Fibroblast of lung (primary cell): ENCODE results near the gene BACE1. TPM values are rescaled to one million over a fixed set of nuclear protein-coding genes. Genes with fewer than 3 reads are reported as not detected.

Source experiments
- DNase-seq, 2 donors: peaks; one replicate each; pipeline versions ENCODE4 v3.0.0 to v3.0.0-alpha.2; 2010; ENCODE audit warnings: low read depth in 2 of 2
- H2AFZ ChIP-seq: 2 replicates; pipeline ENCODE4 v1.5.1; 2012; ENCODE audit warnings: low read length, control low read depth, inconsistent platforms
- H3K27ac ChIP-seq: 2 replicates; pipeline ENCODE4 v1.5.1; 2011; ENCODE audit warnings: low read length, control low read depth; ENCODE audit not compliant: insufficient read depth
- H3K27me3 ChIP-seq: 2 replicates; pipeline ENCODE4 v1.5.1; 2011; ENCODE audit warnings: mild to moderate bottlenecking, low read length; ENCODE audit not compliant: control insufficient read depth, insufficient read depth
- H3K36me3 ChIP-seq: 2 replicates; pipeline ENCODE4 v1.5.1; 2011; ENCODE audit warnings: low read length; ENCODE audit not compliant: control insufficient read depth, insufficient read depth
- H3K4me1 ChIP-seq: 2 replicates; pipeline ENCODE4 v1.5.1; 2011; ENCODE audit warnings: low read length; ENCODE audit not compliant: control insufficient read depth, insufficient read depth; ENCODE audit errors: extremely low read depth
- H3K4me2 ChIP-seq: 2 replicates; pipeline ENCODE4 v1.5.1; 2011; ENCODE audit warnings: low read length, control low read depth; ENCODE audit not compliant: insufficient read depth; ENCODE audit errors: extremely low read depth
- H3K4me3 ChIP-seq, 4 experiments: fragments of 200-600 bp in 1 of 4; sonication (generic) in 1 of 4; replicated peaks in 1 of 4; 2 replicates each; pipeline ENCODE4 v1.5.1; 2011 to 2016; ENCODE audit warnings: low read length in 4 of 4, low read depth in 3 of 4, mild to moderate bottlenecking in 3 of 4, control low read depth in 2 of 4, inconsistent platforms in 1 of 4, mixed read lengths in 1 of 4; ENCODE audit not compliant: insufficient read depth in 1 of 4; ENCODE audit errors: control extremely low read depth in 1 of 4
- H3K79me2 ChIP-seq: 2 replicates; pipeline ENCODE4 v1.5.1; 2012; ENCODE audit warnings: mild to moderate bottlenecking, low read length, inconsistent platforms; ENCODE audit not compliant: control insufficient read depth, insufficient read depth
- H3K9ac ChIP-seq: 2 replicates; pipeline ENCODE4 v1.5.1; 2011; ENCODE audit warnings: mild to moderate bottlenecking, low read length, control low read depth; ENCODE audit not compliant: insufficient read depth
- H3K9me3 ChIP-seq: 2 replicates; pipeline ENCODE4 v1.5.1; 2012; ENCODE audit warnings: low read depth, low read length; ENCODE audit not compliant: control insufficient read depth, insufficient read depth
- H4K20me1 ChIP-seq: 2 replicates; pipeline ENCODE4 v1.5.1; 2011; ENCODE audit warnings: low read length; ENCODE audit not compliant: control insufficient read depth, insufficient read depth; ENCODE audit errors: extremely low read depth
- CTCF ChIP-seq, 2 donors: IDR thresholded peaks in 1 of 2; conservative IDR thresholded peaks in 1 of 2; 1 replicate in 1 of 2; 2 replicates in 1 of 2; pipeline ENCODE4 v1.5.1; 2011 to 2012; ENCODE audit warnings: low read length in 2 of 2, control low read depth in 1 of 2, inconsistent platforms in 1 of 2, low read depth in 1 of 2, mild to moderate bottlenecking in 1 of 2
- EZH2 ChIP-seq: IDR thresholded peaks from 2 replicates; pipeline ENCODE4 v1.5.1; 2012; ENCODE audit warnings: low read length, control low read depth, mild to moderate bottlenecking; ENCODE audit errors: missing control alignments
- polyA plus RNA-seq, 2 donors: library from polyadenylated mRNA; depleted of rRNA in 1 of 2; stranded (reverse) in 1 of 2; unstranded in 1 of 2; fragments of >200 nt; gene quantifications; 2 replicates each; pipeline ENCODE4 v1.2.1, GENCODE V29; 2011 to 2012; ENCODE audit warnings: missing spikeins in 1 of 2
- total RNA-seq: library from RNA; depleted of rRNA; stranded (reverse); fragments of >200 nt; gene quantifications from 2 replicates; pipeline ENCODE4 v1.2.1, GENCODE V29; 2014

Gene BACE1
- total and polyA plus RNA-seq, 2 donors (not counting 1 experiment from before 2014, with no cell fraction given): 23.1 to 62.7 TPM

- Histone ChIP-seq H3K4me3 (no peak overlapping the region), H3K79me2 (no peaks in the 10 kb centered on the region), H3K36me3 (no peaks in the 10 kb centered on the region), H3K9ac (no peak overlapping the region), H3K27me3 (no peaks in the 10 kb centered on the region), H3K4me1 (peaks cover 14% of the 10 kb centered on the region), H2AFZ (no peak overlapping the region), H3K27ac (no peak overlapping the region), H4K20me1 (no peaks in the 10 kb centered on the region), H3K4me2 (no peak overlapping the region), H3K9me3 (no peaks in the 10 kb centered on the region)
- TF ChIP-seq EZH2 (no peak), CTCF (conservative IDR thresholded peaks at IDR 0.05 in 1 of 2, IDR thresholded peaks at IDR 0.05 in 1 of 2; ENCODE audit: low read depth in 1 of 2, low read length in 2 of 2) (no peak)
- no peak for DNase-seq
Measured at GRCh38 chr11:117303101-117303500, 13.0 kb downstream of the BACE1 start.

GRCh38 chr11:117302228-117302627 is 13.8 kb downstream of the BACE1 start:
- Histone ChIP-seq H3K27ac (no peak overlapping the region), H3K36me3 (no peaks in the 10 kb centered on the region), H3K4me1 (peaks cover 14% of the 10 kb centered on the region), H3K4me2 (no peak overlapping the region), H3K4me3 (no peak overlapping the region), H3K9me3 (no peaks in the 10 kb centered on the region), H3K27me3 (no peaks in the 10 kb centered on the region), H4K20me1 (no peaks in the 10 kb centered on the region), H2AFZ (no peak overlapping the region), H3K9ac (no peak overlapping the region), H3K79me2 (no peaks in the 10 kb centered on the region)
- DNase-seq: no peak
- no peak for TF ChIP-seq CTCF (conservative IDR thresholded peaks at IDR 0.05 in 1 of 2, IDR thresholded peaks at IDR 0.05 in 1 of 2; ENCODE audit: low read depth in 1 of 2, low read length in 2 of 2)
- TF ChIP-seq EZH2: no peak

- TF ChIP-seq EZH2: no peak
- TF ChIP-seq CTCF (conservative IDR thresholded peaks at IDR 0.05 in 1 of 2, IDR thresholded peaks at IDR 0.05 in 1 of 2; ENCODE audit: low read depth in 1 of 2, low read length in 2 of 2): no peak
- H3K4me1 ChIP-seq: peaks cover 14% of the 10 kb centered on the region
- no peak overlapping the region for H3K27ac ChIP-seq
- H3K4me2 ChIP-seq: peak overlapping the region; percentile 64
- peak in 1 of 2 donors; percentile 29 for DNase-seq
- H3K4me3 ChIP-seq: peak overlapping the region in 1 of 4 experiments; percentile 4
- no peaks in the 10 kb centered on the region for H4K20me1 ChIP-seq
- H2AFZ ChIP-seq: no peak overlapping the region
- no peak overlapping the region for H3K9ac ChIP-seq
- H3K79me2 ChIP-seq: no peaks in the 10 kb centered on the region
- no peaks in the 10 kb centered on the region for H3K36me3 ChIP-seq
- no peaks in the 10 kb centered on the region for H3K9me3 ChIP-seq
- no peaks in the 10 kb centered on the region for H3K27me3 ChIP-seq
Measured at GRCh38 chr11:117300773-117301172, 15.3 kb downstream of the BACE1 start.
